ENCODE measurements around the gene HOXA6. TPM values are rescaled to one million over a fixed set of nuclear protein-coding genes. Genes with fewer than 3 reads are reported as not detected.

Gene HOXA6
- total RNA-seq, 1 donor from 2014 or later: 45.6 TPM

- no peak for DNase-seq (ENCODE audit: low spot score in 2 of 2, unreplicated experiment in 2 of 2)
- Mint-ChIP-seq H3K4me3 (peak overlapping the region; percentile 98), H3K4me1 (peaks cover 86% of the 10 kb centered on the region), H3K27ac (peak overlapping the region; percentile 100), H3K36me3 (peaks cover 3% of the 10 kb centered on the region), H3K9me3 (no peaks in the 10 kb centered on the region), H3K27me3 (ENCODE audit: low read depth) (no peaks in the 10 kb centered on the region)
- no peak for TF ChIP-seq CTCF (IDR thresholded peaks at IDR 0.05; ENCODE audit: unreplicated experiment)
Observed at GRCh38 chr7:27107391-27108381, 39.9 kb downstream of the HOXA6 start.

DNA sequence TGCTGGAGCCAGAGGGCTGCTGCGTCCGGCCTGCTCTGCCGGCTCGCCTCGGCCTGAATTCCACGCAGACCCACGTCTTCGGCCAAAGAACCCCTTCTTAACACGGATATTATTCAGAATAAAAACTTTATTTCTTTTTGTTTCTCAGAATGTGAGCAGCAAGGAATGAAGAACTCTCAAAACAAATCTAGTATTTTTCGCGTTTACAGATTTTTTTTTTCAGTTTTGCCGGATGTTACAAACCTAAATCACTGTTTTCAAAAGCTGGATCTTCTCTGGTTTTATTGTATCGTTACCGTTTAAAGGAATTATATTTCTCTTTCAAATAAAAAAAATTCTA, 40.7 kb downstream of the HOXA6 start:
- peaks cover 90% of the 10 kb centered on the region for H3K4me1 Mint-ChIP-seq
- H3K27me3 Mint-ChIP-seq (ENCODE audit: low read depth): no peaks in the 10 kb centered on the region
- H3K36me3 Mint-ChIP-seq: peaks cover 3% of the 10 kb centered on the region
- H3K9me3 Mint-ChIP-seq: no peaks in the 10 kb centered on the region
- peak overlapping the region; percentile 100 for H3K27ac Mint-ChIP-seq
- no peak for DNase-seq (ENCODE audit: low spot score in 2 of 2, unreplicated experiment in 2 of 2)
- H3K4me3 Mint-ChIP-seq: peak overlapping the region; percentile 98
- no peak for TF ChIP-seq CTCF (IDR thresholded peaks at IDR 0.05; ENCODE audit: unreplicated experiment)

GRCh38 chr7:27106181-27106900, 41.2 kb downstream of the HOXA6 start:
- no peak for DNase-seq (ENCODE audit: low spot score in 2 of 2, unreplicated experiment in 2 of 2)
- Mint-ChIP-seq H3K4me1 (peaks cover 90% of the 10 kb centered on the region), H3K27me3 (ENCODE audit: low read depth) (no peaks in the 10 kb centered on the region), H3K27ac (peak overlapping the region; percentile 100), H3K9me3 (no peaks in the 10 kb centered on the region), H3K4me3 (peak overlapping the region; percentile 98), H3K36me3 (peaks cover 3% of the 10 kb centered on the region)
- no peak for TF ChIP-seq CTCF (IDR thresholded peaks at IDR 0.05; ENCODE audit: unreplicated experiment)

- no peak for TF ChIP-seq CTCF (IDR thresholded peaks at IDR 0.05; ENCODE audit: unreplicated experiment)
- peaks cover 92% of the 10 kb centered on the region for H3K4me1 Mint-ChIP-seq
- H3K27ac Mint-ChIP-seq: peak overlapping the region; percentile 100
- H3K27me3 Mint-ChIP-seq (ENCODE audit: low read depth): no peaks in the 10 kb centered on the region
- DNase-seq (ENCODE audit: low spot score in 2 of 2, unreplicated experiment in 2 of 2): no peak
- peaks cover 8% of the 10 kb centered on the region for H3K36me3 Mint-ChIP-seq
- H3K9me3 Mint-ChIP-seq: no peaks in the 10 kb centered on the region
- peak overlapping the region; percentile 98 for H3K4me3 Mint-ChIP-seq
Observed at GRCh38 chr7:27105301-27106031, 42.1 kb downstream of the HOXA6 start.

DNA sequence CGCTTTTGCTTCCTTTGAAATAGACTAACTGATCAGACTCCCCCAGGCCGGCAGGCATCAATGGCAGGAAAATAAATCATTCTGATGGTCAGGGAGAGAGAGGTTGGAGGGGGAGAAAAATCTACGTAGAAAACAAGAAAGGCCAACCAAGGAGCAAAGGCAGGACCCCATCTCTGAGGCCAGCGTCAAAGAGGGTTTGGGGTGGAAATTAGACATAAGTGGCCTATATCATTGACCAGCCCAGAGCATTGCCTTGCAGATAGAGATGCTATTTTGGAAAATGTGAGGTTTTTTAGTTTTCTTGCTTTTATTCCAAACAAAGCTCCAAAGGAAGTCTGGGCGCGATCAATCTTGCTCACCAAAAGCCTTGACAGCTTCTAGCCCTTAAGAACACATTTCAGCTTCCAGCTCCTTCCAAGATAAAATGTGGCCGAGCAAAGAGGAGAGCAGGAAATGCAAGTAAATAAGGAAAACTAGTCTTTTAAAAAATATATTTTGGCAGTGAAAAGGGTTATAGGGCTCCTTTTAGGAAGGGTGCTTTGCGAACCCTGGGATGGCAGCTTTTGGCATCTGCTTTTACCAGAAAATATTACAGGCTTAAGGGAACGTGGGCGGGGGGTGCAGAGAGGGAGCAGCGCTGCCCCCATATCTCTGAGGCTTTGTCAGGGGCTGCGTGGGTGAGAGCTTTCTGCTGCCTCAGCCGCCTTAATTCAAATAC, 43.1 kb downstream of the HOXA6 start:
- Mint-ChIP-seq H3K4me1 (peaks cover 93% of the 10 kb centered on the region), H3K4me3 (peak overlapping the region; percentile 98), H3K36me3 (peaks cover 15% of the 10 kb centered on the region), H3K9me3 (no peaks in the 10 kb centered on the region), H3K27me3 (ENCODE audit: low read depth) (no peaks in the 10 kb centered on the region), H3K27ac (peak overlapping the region; percentile 100)
- DNase-seq (ENCODE audit: low spot score in 2 of 2, unreplicated experiment in 2 of 2): no peak
- no peak for TF ChIP-seq CTCF (IDR thresholded peaks at IDR 0.05; ENCODE audit: unreplicated experiment)
